Endothelial cell of umbilical vein (primary cell): Measurements from ENCODE around the gene ZNF597. TPM values are rescaled to one million over a fixed set of nuclear protein-coding genes. Genes with fewer than 3 reads are reported as not detected.

Source experiments
- BruUV-seq: library from RNA; stranded (reverse); fragments of 400-500 nt; replicated peaks from 2 replicates; lab custom pipeline; 2021; lab: Mats Ljungman, UMichigan
- CTCF ChIA-PET: fragments of 300-600, 350-600 bp; sonication (Branson Sonifier 250); formaldehyde crosslinking; loops from one replicate; lab custom pipeline; 2021; ENCODE audit warnings: antibody characterized with exemption, inconsistent platforms; lab: Charles Lee
- POLR2A ChIA-PET: fragments of 300-600, 350-600 bp; sonication (Branson Sonifier 250); formaldehyde crosslinking; loops from one replicate; lab custom pipeline; 2021; ENCODE audit warnings: antibody characterized with exemption, inconsistent platforms; lab: Charles Lee
- DNase-seq: peaks from one replicate; pipeline ENCODE4 v3.0.0-alpha.2; 2011; ENCODE audit warnings: low read depth, low spot score
- FAIRE-seq: peaks from 2 replicates; lab custom pipeline; 2011; peaks lifted over from hg19 to GRCh38; lab: Jason Lieb, UNC
- H2AFZ ChIP-seq: 2 replicates; pipeline ENCODE4 v1.6.0; 2012; ENCODE audit warnings: low read depth, low read length, control low read depth, inconsistent platforms
- H3K27ac ChIP-seq: 2 replicates; pipeline ENCODE4 v1.5.1; 2011; ENCODE audit warnings: low read depth, mild to moderate bottlenecking, control low read depth, low read length, moderate library complexity; ENCODE audit not compliant: insufficient read depth
- H3K27me3 ChIP-seq, 2 experiments: 2 replicates each; pipeline versions ENCODE4 v1.6.0 to v1.6.1; 2011; ENCODE audit warnings: low read length in 2 of 2, mixed read lengths in 1 of 2; ENCODE audit not compliant: control insufficient read depth in 2 of 2, insufficient read depth in 2 of 2
- H3K36me3 ChIP-seq, 2 experiments: 2 replicates in 1 of 2; 3 replicates in 1 of 2; pipeline ENCODE4 v1.5.1; 2011; ENCODE audit warnings: low read length in 2 of 2, mild to moderate bottlenecking in 1 of 2, moderate library complexity in 1 of 2; ENCODE audit not compliant: control insufficient read depth in 2 of 2, insufficient read depth in 2 of 2; ENCODE audit errors: extremely low read depth in 1 of 2
- H3K4me1 ChIP-seq: 3 replicates; pipeline ENCODE4 v1.5.1; 2011; ENCODE audit warnings: mild to moderate bottlenecking, low read length; ENCODE audit not compliant: control insufficient read depth, insufficient read depth; ENCODE audit errors: extremely low read depth
- H3K4me2 ChIP-seq: 2 replicates; pipeline ENCODE4 v1.6.1; 2011; ENCODE audit warnings: low read length, control low read depth, mixed read lengths; ENCODE audit not compliant: insufficient read depth
- H3K4me3 ChIP-seq, 3 experiments: fragments of 200-600 bp in 1 of 3; sonication (generic), shearing (Covaris generic) in 1 of 3; replicated peaks in 1 of 3; 2 replicates each; pipeline ENCODE4 v1.5.1; 2011 to 2016; ENCODE audit warnings: control low read depth in 3 of 3, low read length in 3 of 3, mild to moderate bottlenecking in 2 of 3, inconsistent platforms in 1 of 3, low read depth in 1 of 3, moderate library complexity in 1 of 3; ENCODE audit not compliant: insufficient read depth in 1 of 3
- H3K79me2 ChIP-seq: 2 replicates; pipeline ENCODE4 v1.6.0; 2012; ENCODE audit warnings: low read length, inconsistent platforms; ENCODE audit not compliant: control insufficient read depth, insufficient read depth
- H3K9ac ChIP-seq: replicated peaks from 2 replicates; pipeline ENCODE3; 2011; ENCODE audit warnings: low read length, control low read depth; ENCODE audit not compliant: insufficient read depth; ENCODE audit errors: extremely low read depth
- H3K9me1 ChIP-seq: replicated peaks from 3 replicates; pipeline ENCODE4 v1.6.0; 2011; ENCODE audit warnings: mild to moderate bottlenecking, low read length; ENCODE audit not compliant: control insufficient read depth, insufficient read depth; ENCODE audit errors: extremely low read depth
- H3K9me3 ChIP-seq: replicated peaks from 2 replicates; pipeline ENCODE4 v1.5.1; 2012; ENCODE audit warnings: low read length, inconsistent platforms; ENCODE audit not compliant: control insufficient read depth, insufficient read depth
- H4K20me1 ChIP-seq: replicated peaks from 2 replicates; pipeline ENCODE3; 2011; ENCODE audit warnings: mild to moderate bottlenecking, low read length; ENCODE audit not compliant: control insufficient read depth, insufficient read depth; ENCODE audit errors: extremely low read depth
- EZH2 ChIP-seq: IDR thresholded peaks from 2 replicates; pipeline ENCODE4 v1.6.1; 2012; ENCODE audit warnings: borderline replicate concordance, low read depth, mild to moderate bottlenecking, moderate library complexity, low read length, inconsistent platforms; ENCODE audit not compliant: severe bottlenecking
- FOS ChIP-seq: IDR thresholded peaks from 2 replicates; pipeline ENCODE4 v1.6.1; 2011; ENCODE audit warnings: mild to moderate bottlenecking, low read length, moderate library complexity, borderline replicate concordance; ENCODE audit not compliant: insufficient read depth
- GATA2 ChIP-seq: IDR thresholded peaks from 2 replicates; pipeline ENCODE4 v1.7.0; 2011; ENCODE audit warnings: low read depth, mild to moderate bottlenecking, moderate library complexity, mixed read lengths, low read length; ENCODE audit not compliant: insufficient read length, insufficient read depth
- JUN ChIP-seq: IDR thresholded peaks from 2 replicates; pipeline ENCODE4 v1.6.1; 2011; ENCODE audit warnings: borderline replicate concordance, low read depth; ENCODE audit not compliant: insufficient read length, insufficient read depth
- MYC ChIP-seq: IDR thresholded peaks from one replicate; pipeline ENCODE4 v1.6.1; 2011; ENCODE audit warnings: mild to moderate bottlenecking, low read depth, low read length
- POLR2A ChIP-seq: IDR thresholded peaks from 2 replicates; pipeline ENCODE4 v1.6.1; 2012; ENCODE audit warnings: low read depth, mild to moderate bottlenecking, control low read depth, low read length
- POLR2AphosphoS5 ChIP-seq: IDR thresholded peaks from 2 replicates; pipeline ENCODE4 v1.6.1; 2012; ENCODE audit warnings: low read depth, mild to moderate bottlenecking, control low read depth, low read length, moderate library complexity; ENCODE audit not compliant: insufficient read depth
- dilution Hi-C: fragments of 300-500 bp; cut with MboI; formaldehyde crosslinking; loops from one replicate; pipeline ENCODE4 v1.15.0; 2019; ENCODE audit warnings: low sequenced_read_pairs; ENCODE audit not compliant: extremely low pct_ligation_motif_present
- intact Hi-C: fragments of 100-400 bp; cut with micrococcal nuclease; formaldehyde crosslinking; loops from one replicate; pipeline ENCODE4 v1.10.0; 2022
- polyA plus RNA-seq, 4 experiments: library from polyadenylated mRNA; depleted of rRNA in 3 of 4; stranded (reverse) in 3 of 4; unstranded in 1 of 4; fragments of >200 nt; gene quantifications; 2 replicates each; pipeline versions ENCODE4 v1.2.1 to v1.2.3, GENCODE V29; 2011 to 2012; ENCODE audit warnings: missing spikeins in 1 of 4
- total RNA-seq: library from RNA; stranded (reverse); gene quantifications from 2 replicates; pipeline ENCODE4 v1.2.3, GENCODE V29; 2021
- TF ChIP-seq, protein P1 (sequence below): IDR thresholded peaks from 2 replicates; pipeline ENCODE4 v1.6.1; 2011; ENCODE audit not compliant: insufficient read depth, insufficient read length
- TF ChIP-seq, protein P2 (sequence below), 2 donors: IDR thresholded peaks; 1 replicate in 1 of 2; 2 replicates in 1 of 2; pipeline ENCODE4 v1.5.1; 2011; ENCODE audit warnings: low read length in 2 of 2, mild to moderate bottlenecking in 2 of 2, moderate library complexity in 2 of 2, control low read depth in 1 of 2, inconsistent platforms in 1 of 2, low read depth in 1 of 2; ENCODE audit not compliant: insufficient read depth in 1 of 2; ENCODE audit errors: extremely low read depth in 1 of 2

ZNF597 gene
- total and polyA plus RNA-seq, 2 donors (not counting 3 experiments of a cell fraction or from before 2014, with no cell fraction given) = 0.75 to 1.4 TPM

DNA sequence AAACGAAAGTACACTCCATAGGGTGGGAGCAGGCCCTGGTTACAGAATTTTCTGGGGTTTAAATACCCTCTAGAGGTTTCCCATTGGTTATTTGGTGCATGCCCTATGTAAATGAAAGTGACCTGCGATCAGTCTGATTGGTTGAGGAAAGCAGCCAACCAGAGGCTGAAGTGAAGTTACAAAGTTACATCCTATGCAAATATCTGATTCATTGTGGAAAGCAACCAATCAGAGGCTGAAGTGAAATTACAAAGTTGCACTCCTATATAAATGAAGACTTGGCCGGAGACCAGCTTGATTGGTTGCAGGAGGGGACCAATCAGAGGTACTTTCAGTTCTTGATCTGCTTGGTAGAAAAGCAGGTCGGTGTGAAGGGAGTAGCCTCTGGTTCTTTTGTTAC lies 24.6 kb upstream of the ZNF597 start:
- BruUV-seq = no TSS peak
- no peak overlapping the region for H3K4me2 ChIP-seq
- peaks cover 4% of the 10 kb centered on the region in 2 experiments for H3K36me3 ChIP-seq
- peak; percentile 66 for FAIRE-seq
- H3K9me1 ChIP-seq = no peaks in the 10 kb centered on the region
- H4K20me1 ChIP-seq = peaks cover 4% of the 10 kb centered on the region
- TF ChIP-seq EZH2 (no peak), FOS (no peak), GATA2 (no peak), JUN (no peak), POLR2AphosphoS5 (no peak), MYC (no peak), POLR2A (no peak)
- TF ChIP-seq, protein P1, sequence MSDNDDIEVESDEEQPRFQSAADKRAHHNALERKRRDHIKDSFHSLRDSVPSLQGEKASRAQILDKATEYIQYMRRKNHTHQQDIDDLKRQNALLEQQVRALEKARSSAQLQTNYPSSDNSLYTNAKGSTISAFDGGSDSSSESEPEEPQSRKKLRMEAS = no peak
- TF ChIP-seq, protein P2, sequence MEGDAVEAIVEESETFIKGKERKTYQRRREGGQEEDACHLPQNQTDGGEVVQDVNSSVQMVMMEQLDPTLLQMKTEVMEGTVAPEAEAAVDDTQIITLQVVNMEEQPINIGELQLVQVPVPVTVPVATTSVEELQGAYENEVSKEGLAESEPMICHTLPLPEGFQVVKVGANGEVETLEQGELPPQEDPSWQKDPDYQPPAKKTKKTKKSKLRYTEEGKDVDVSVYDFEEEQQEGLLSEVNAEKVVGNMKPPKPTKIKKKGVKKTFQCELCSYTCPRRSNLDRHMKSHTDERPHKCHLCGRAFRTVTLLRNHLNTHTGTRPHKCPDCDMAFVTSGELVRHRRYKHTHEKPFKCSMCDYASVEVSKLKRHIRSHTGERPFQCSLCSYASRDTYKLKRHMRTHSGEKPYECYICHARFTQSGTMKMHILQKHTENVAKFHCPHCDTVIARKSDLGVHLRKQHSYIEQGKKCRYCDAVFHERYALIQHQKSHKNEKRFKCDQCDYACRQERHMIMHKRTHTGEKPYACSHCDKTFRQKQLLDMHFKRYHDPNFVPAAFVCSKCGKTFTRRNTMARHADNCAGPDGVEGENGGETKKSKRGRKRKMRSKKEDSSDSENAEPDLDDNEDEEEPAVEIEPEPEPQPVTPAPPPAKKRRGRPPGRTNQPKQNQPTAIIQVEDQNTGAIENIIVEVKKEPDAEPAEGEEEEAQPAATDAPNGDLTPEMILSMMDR (IDR thresholded peaks at IDR 0.05; ENCODE audit: extremely low read depth in 1 of 2, insufficient read depth in 1 of 2, low read depth in 1 of 2, low read length in 2 of 2) = no peak
- no peaks in the 10 kb centered on the region for H3K9me3 ChIP-seq
- H3K27ac ChIP-seq = no peak overlapping the region
- no peaks in the 10 kb centered on the region for H3K27me3 ChIP-seq
- no peak overlapping the region for H2AFZ ChIP-seq
- H3K4me3 ChIP-seq = no peak overlapping the region
- peak; percentile 47 for DNase-seq
- ChIA-PET CTCF (no interaction called here), POLR2A (no interaction called here)
- dilution Hi-C loops = no loop called here
- peaks cover 87% of the 10 kb centered on the region for H3K79me2 ChIP-seq
- H3K9ac ChIP-seq = no peak overlapping the region
- intact Hi-C loops = no loop called here
- H3K4me1 ChIP-seq = peaks cover 6% of the 10 kb centered on the region
